GM21447 (cell line): ENCODE results near the gene SMPD3.

ENCODE experiments used
- ATAC-seq: cut with Tn5 transposase; IDR thresholded peaks from one replicate; pipeline ENCODE4 v1.9.1; 2021; ENCODE audit not compliant: unreplicated experiment

Gene SMPD3

DNA sequence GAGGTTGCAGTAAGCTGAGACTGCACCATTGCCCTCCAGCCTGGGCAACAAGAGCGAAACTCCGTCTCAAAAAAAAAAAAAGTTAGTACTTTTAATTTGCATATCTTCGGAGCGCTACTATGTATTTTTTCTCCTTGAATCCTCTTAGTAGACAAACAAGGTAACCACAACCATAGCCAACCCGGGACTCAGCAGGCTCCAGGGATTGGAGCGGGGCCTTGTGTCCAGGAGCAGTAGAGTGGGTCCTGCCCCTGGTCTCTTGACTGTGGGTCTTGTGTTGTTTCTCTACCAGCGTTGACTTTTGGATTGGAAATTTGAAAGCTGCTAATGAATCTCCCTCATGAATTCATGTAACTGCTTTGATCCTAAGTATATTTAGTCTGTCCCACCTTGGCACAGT, 105.2 kb downstream of the SMPD3 start:
- no peak for ATAC-seq

DNA sequence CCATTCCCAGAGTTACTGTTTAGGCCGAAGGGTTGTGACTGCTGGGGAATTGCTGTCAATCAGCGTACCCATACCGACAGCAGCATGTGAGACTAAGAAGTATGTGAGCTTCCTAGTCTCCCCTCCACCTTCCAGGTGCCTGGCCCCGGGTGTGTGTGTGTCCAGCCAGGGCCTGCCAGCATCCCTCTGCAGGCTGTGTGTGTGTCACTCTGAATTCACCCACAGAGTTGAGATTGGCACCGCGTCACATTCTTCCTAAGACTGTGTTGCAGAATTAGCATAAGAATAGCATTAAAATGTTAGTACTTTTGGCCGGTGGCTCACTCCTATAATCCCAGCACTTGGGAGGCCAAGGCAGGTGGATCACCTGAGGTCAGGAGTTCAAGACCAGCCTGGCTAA, 105.7 kb downstream of the SMPD3 start:
- no peak for ATAC-seq

DNA sequence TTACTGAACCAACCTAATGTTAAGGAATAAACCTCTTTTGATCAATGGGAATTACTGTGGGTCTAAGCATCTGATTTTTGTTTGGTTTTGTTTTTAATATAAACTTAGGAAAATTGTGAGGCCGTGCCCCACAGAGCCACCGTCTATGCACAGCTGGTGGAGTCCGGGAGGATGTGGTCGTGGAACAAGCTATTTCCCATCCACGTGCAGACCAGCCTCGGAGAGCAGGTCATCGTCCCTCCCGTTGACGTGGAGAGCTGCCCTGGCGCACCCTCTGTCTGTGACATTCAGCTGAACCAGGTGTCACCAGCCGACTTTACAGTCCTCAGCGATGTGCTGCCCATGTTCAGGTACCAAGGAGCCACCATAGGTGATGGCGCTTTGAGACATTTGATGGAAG, 109.1 kb downstream of the SMPD3 start:
- ATAC-seq: no peak

DNA sequence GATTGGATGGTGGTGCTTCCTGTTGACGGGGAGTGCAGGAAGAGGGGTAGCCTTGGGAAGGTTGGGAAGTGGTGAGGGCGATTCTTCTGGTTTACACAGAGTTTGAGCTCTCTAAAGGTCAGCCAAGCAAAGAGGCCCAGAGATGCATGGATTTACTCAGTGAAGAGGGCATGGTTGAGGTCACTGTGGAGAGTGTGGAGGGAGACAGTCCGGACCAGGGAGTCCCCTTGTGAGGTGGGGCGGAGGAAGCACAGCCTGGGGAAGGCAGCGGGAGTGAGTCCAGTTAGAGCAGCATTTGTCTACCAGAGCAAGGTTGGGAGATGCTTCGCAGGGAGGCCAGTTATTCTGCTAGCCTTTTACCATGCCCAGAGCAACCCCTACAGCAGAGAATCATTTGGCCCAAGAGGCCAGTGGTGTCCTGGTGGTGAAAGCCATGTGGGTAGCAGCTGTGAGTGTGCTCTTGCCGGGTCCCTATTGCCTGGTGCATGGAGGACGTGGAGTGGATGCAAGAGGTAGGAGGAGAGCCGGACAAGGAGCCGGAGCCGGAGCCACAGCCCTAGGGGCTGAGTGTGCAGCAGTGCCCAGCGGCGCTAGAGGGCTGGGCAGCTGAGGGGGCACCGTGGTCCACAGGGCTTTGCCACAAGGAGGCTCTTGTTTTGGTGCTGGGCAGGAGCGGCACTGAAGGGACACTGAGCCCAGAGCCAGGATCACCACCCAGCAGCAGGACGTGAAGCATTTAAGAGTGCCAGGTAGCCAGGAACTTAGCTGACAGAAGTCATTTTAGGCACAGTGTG, 109.8 kb downstream of the SMPD3 start:
- ATAC-seq: no peak

DNA sequence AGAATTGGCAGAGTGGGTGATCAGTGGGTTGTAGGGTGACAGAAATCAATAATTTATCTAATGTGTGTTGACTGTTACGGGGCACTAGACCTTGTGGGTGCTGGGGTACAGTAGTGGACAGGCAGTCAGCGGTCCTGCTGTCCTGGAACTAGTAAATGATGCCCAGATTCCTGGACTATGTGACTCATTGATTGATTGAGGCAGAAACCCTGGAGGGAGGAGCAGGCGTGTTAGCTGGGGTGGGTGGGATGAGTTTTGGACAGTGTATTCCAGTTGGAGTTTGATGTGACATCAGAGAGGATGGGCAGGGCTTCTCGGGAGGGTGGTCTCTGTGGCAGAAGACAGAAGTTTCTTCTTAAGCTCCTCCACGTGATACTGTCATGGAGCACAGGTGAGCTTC, 113.1 kb downstream of the SMPD3 start:
- no peak for ATAC-seq

DNA sequence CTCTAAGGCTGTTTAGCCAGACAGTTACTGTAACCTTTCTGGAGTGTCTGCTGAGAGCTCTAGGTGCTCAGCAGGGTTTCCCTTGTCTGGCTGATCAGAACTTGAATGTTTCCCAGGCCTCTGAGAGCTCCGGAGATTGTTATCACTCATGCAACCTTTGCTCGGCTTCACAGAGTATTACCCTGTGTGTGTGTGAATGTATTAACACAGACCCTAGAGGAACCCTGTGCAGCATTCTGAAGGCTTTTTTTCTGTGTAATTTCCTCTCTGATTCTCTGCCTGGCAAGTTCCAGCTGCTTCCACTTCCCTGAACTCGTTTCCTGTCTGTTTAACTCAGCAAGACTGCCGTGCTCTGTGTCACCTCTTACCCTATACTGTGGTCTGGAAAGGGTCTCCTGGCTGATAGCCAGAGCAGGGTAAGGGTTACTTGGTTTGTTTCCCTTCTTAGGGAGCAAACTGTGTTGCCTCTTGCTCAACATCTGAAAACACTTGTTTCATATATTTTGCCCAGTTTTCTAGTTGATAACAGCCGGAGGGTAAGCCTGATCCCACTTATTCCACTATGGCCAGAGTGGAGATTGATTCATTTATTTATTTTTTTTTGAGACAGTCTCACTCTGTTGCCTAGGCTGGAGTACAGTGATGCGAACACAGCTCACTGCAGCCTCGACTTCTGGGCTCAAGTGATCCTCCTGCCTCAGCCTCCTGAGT, 115.7 kb downstream of the SMPD3 start:
- ATAC-seq: no peak

DNA sequence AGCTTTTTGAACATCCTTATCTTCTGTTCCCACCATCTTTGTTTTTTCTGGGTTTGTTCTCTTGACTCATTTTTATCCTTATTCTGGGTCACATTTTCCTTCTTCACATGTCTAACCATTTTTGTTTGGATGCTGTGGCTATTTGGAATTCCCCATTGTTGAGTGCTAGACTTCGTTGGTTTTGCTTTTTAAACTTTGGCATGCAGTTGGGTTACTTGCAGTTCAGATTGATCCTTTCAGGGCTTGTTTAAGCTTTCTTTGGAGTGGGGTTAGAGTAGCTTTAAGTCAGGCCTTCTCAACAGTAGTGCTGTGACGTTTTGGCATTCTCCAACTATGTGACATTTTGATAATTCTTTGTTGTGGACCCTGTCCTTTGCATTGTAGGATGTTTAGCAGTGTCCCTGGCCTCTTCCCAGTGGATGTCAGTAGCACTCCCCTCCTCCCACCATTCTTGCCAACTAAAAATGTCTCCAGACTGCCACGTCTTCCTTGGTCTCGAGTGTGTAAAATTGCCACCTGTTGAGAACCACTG, 116.4 kb downstream of the SMPD3 start:
- ATAC-seq: no peak

DNA sequence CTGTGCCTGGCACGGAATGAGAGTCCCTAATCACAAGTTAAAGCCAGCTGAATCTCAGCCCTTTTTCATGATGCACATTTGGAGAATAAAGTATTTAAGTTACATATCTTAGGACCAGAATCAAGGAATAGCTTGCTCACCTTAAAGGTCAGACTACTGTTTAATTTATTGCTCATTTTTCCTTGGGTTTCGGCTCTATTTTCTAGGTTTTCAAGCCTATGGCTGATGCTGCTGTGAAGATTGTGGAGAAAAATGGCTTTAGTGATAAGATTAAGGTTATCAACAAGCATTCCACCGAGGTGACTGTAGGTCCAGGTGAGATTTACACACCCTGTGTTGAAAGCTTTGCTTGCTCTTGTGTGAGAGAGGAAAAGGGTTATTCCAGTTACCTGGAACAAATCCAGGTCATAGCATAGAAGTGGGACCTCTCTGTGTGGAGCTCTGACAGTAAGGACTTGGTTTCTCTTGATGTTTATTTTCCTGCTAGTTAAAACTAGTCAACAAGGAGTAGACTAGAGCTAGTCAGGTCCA, 119.4 kb downstream of the SMPD3 start:
- ATAC-seq: no peak

DNA sequence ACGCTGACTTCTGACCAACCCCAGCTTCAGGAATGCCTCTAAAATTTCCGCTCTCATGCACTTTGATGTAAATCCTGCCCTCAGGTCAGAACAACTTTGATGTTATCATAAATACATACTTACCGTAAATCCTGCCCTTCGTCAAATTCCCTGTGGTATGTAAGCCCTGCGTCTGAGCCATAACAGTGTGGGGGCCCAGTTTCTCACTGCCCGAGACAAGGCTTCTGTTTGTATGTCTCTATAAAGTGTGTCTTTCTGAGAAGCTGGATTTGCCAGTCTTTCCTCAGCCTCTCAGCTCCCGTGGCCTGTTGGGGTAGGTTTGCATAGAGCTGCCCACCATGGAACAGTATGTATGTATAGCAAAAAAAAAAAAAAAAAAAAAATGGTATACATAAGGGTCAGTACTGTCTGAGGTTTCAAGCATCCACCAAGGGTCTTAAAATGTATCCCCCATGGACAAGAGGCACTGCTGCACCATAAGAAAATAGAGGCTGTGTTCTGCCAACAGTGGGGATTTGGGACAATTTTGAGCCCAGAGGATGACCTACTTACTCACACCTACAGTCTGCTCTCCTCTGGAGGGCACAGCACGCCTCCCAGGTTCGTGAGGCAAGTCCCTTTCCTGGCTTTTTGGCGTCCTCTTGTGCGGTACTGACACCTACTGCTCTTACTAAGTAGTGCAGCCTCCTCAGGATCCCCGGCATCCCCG, 120.0 kb downstream of the SMPD3 start:
- peak; percentile 80 for ATAC-seq

DNA sequence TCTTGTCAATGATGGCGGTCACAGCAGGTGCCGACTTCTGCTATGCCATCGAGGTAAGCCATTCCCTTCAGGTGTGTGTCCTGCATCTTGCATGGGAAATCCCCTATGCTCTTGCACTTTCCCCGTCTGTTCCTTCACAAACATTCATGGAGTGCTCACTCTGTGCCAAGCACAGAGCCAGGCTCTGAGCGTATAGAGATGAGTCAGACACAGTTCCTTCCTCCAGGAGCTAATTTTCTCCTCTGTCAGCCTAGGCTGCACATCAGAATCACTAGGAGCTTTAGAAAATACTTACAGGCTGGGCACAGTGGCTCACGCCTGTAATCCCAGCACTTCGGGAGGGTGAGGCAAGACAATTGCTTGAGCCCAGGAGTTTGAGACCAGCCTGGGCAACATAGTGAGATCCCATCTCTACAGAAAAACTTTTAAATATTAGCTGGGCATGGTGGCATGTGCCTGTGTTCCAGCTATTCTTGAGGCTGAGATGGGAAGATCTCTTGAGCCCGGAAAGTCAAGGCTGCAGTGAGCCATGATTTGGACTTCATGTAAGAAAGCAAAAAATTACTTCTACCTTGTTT, 123.4 kb downstream of the SMPD3 start:
- no peak for ATAC-seq

DNA sequence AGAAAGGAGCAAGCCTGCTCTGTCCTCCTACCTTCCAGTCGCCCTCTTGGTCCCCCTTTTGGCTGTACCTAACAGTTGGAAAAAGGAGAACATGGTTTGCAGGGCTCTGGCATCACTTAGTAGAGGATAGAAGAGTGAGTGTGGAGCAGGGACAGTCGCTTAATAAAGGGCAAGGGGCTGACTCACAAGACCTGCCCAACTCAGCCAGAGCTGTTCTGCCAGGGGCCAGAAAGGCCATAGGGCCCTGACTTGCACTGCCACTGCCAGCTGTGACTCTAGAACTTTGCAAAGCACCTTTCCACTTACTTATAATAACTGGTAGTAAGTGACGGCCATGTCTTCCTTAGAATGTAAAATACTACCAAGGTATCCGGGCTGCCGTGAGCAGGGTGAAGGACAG, 124.0 kb downstream of the SMPD3 start:
- no peak for ATAC-seq

DNA sequence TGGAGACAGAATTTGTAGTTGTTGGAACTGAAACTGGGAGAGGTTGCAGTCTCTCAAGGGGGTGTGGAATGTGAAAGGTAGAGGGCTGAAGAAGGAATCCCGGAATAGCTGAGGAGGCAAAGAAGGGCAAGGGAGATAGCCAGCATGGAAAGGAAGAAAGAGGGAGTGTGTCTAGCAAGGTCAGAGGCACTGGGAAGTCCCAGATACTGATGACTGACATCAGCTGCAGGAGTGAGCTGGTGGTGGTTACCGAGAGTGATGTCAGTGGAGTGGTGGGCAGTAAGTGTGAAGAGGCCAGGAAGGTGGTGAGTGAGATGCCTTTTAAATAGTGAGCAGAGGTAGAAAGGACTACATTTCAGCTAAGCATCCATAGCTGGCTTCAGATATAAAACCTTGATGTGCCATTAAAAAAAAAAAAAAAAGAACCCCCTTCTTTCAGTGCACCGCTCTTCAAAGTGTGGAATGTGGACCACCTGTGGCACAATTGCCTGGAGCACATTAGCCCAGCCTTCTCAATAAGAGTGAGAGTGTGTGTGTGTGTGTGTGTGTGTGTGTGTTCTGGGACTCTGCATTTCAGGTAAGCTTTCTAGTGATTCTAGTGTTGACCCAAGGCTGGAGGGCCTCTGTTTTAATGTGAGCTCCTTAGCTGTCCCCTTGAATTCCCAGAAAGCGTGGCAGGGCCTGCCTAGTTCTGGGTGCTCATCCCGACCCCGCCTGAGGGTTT, 129.0 kb downstream of the SMPD3 start:
- peak; percentile 58 for ATAC-seq

DNA sequence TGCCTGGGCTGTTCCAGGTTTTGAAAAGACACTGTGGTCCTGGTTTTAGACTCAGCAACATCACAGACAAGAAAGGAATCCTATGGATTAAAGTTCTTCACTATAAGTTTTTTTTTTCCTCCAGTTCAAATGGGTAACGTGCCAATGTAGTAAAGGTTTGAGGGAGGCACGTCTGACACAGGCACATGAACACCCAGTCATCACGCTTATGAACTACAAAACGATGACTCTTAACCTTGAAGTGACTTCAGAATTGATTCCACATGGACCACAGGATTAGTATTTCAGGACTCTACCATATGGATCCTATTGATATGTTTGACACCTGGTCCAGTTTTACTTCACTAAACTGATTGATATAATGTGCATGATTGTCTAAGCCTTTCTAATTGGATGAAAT, 135.2 kb downstream of the SMPD3 start:
- ATAC-seq: no peak

DNA sequence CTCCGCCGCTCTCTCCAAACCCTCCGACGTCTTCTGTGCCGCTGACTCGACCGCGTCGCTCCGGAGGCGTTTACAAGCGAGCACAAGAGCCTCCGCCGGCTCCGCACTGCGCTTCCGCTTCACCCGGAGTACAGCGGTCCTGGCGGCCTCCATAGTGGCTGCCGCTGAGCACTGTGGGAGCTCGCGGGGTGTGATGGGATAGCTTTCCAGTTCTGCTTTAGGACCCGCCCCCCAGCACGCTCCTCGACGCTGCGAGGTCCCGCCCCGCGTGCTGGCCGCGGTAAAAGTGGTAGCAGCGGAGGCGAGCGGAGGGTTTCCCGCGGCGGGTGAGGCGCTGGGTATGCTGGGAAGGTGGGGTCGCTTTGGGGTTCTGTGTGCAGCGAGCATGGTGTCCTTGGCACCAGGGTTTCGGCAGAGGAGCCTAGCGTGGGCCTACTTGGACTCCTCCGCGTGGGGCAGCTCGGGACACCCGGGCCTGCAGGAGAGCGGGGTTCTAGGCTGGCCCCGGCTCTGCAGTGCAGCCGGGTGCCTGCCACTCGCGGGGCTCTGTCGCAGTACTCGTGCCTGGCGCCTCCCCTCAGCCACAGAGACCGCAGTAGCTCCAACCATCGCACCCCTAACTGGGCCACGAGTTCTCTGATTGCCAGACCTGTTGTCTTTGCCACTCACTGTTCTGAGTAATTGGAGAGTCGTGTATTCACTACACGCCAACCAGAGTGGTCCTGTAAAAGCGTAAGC, 137.4 kb downstream of the SMPD3 start, which contains the start of the genes PRMT7 and SLC7A6OS:
Gene PRMT7, plus strand, starts transcription at position 246 of the 738 bp plus-strand sequence. CDS start 4,961 bp downstream, outside the sequence.
Gene SLC7A6OS, minus strand, starts transcription at position 173 of the 738 bp plus-strand sequence. Its CDS starts 20 bp downstream, at position 153.
- peak; percentile 96 for ATAC-seq

DNA sequence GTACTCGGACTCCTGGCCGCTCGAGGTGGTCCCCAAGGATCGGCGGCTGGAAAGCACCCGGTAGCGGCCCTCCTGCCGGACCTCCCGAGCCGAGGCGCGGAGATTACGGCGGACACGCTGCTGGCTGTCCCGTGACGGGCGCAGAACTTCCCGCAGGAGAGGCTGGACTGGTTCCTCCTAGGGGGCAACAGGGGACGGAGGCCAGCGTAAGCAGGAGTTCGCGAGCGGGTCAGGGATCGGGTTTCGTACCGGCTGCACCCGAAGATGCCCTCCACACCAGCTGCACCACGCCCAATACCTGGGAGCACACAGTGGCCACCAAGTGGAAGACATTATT, 137.9 kb downstream of the SMPD3 start:
- ATAC-seq: peak; percentile 28

DNA sequence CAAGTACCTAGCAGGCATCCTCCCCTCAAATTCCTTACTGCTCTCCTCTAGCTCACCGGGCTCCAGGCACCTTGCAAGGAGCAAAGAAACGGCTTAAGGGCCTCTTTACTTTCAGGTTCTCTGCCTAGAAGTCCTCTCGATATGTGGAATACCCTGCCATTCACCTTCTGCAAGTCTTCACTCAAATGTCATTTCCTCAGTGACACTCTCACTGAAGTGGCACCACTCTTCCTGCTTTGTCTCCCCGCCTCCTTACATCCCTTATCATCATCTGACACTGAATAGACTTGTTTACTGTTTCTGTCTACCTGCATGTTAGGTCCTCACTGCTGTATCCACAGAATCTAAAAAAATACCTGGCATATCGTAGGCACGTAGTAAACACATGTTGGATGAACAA, 138.5 kb downstream of the SMPD3 start:
- no peak for ATAC-seq
